ENCODE data around the gene EFCAB6.

EFCAB6 gene

GRCh38 chr22:43838571-43839307, 26.6 kb upstream of the EFCAB6 start:
- no peak overlapping the region for H3K4me2 ChIP-seq (ENCODE audit: insufficient read depth, low read length)
- H3K27me3 ChIP-seq (ENCODE audit: insufficient read depth, low read length, poor library complexity) = no peaks in the 10 kb centered on the region
- H3K27ac ChIP-seq (ENCODE audit: low read length) = no peak overlapping the region
- H3K4me1 ChIP-seq (ENCODE audit: insufficient read depth, low read length) = no peaks in the 10 kb centered on the region
- DNase-seq = no peak
- no peaks in the 10 kb centered on the region for H3K9me3 ChIP-seq (ENCODE audit: insufficient read depth, low read length, severe bottlenecking)
- no peak for ATAC-seq (ENCODE audit: insufficient read depth, low read depth)
- no peak overlapping the region for H3K4me3 ChIP-seq (ENCODE audit: low read depth in 1 of 2, low read length in 2 of 2)
- no peaks in the 10 kb centered on the region for H4K20me1 ChIP-seq (ENCODE audit: insufficient read depth, low read length)
- no peaks in the 10 kb centered on the region for H3K79me2 ChIP-seq (ENCODE audit: insufficient read depth, low read length)
- H3K36me3 ChIP-seq (ENCODE audit: insufficient read depth, low read length) = no peaks in the 10 kb centered on the region
- no peak overlapping the region for H3K9ac ChIP-seq (ENCODE audit: low read depth, low read length)
- TF ChIP-seq CTCF (IDR thresholded peaks at IDR 0.05; ENCODE audit: borderline replicate concordance, extremely low read depth, low read length, poor library complexity, severe bottlenecking) = no peak
- TF ChIP-seq EZH2 (IDR thresholded peaks at IDR 0.05; ENCODE audit: borderline replicate concordance, low read depth, low read length, severe bottlenecking) = no peak
- no peak overlapping the region for H2AFZ ChIP-seq (ENCODE audit: low read depth, low read length)

- Histone ChIP-seq H2AFZ (ENCODE audit: low read depth, low read length) (no peak overlapping the region), H3K36me3 (ENCODE audit: insufficient read depth, low read length) (no peaks in the 10 kb centered on the region), H3K79me2 (ENCODE audit: insufficient read depth, low read length) (no peaks in the 10 kb centered on the region), H3K9me3 (ENCODE audit: insufficient read depth, low read length, severe bottlenecking) (no peaks in the 10 kb centered on the region), H3K4me3 (ENCODE audit: low read depth in 1 of 2, low read length in 2 of 2) (no peak overlapping the region), H4K20me1 (ENCODE audit: insufficient read depth, low read length) (no peaks in the 10 kb centered on the region), H3K9ac (ENCODE audit: low read depth, low read length) (no peak overlapping the region), H3K4me1 (ENCODE audit: insufficient read depth, low read length) (no peaks in the 10 kb centered on the region), H3K4me2 (ENCODE audit: insufficient read depth, low read length) (no peak overlapping the region), H3K27me3 (ENCODE audit: insufficient read depth, low read length, poor library complexity) (no peaks in the 10 kb centered on the region), H3K27ac (ENCODE audit: low read length) (no peak overlapping the region)
- TF ChIP-seq CTCF (IDR thresholded peaks at IDR 0.05; ENCODE audit: borderline replicate concordance, extremely low read depth, low read length, poor library complexity, severe bottlenecking) (no peak), EZH2 (IDR thresholded peaks at IDR 0.05; ENCODE audit: borderline replicate concordance, low read depth, low read length, severe bottlenecking) (no peak)
- no peak for ATAC-seq (ENCODE audit: insufficient read depth, low read depth)
- DNase-seq = no peak
Measured at GRCh38 chr22:43838161-43838560, 26.1 kb upstream of the EFCAB6 start.

- H3K36me3 ChIP-seq (ENCODE audit: insufficient read depth, low read length) = no peaks in the 10 kb centered on the region
- no peaks in the 10 kb centered on the region for H3K4me1 ChIP-seq (ENCODE audit: insufficient read depth, low read length)
- no peaks in the 10 kb centered on the region for H4K20me1 ChIP-seq (ENCODE audit: insufficient read depth, low read length)
- no peak overlapping the region for H3K27ac ChIP-seq (ENCODE audit: low read length)
- ATAC-seq (ENCODE audit: insufficient read depth, low read depth) (no peak), DNase-seq (no peak)
- no peaks in the 10 kb centered on the region for H3K9me3 ChIP-seq (ENCODE audit: insufficient read depth, low read length, severe bottlenecking)
- no peak for TF ChIP-seq EZH2 (IDR thresholded peaks at IDR 0.05; ENCODE audit: borderline replicate concordance, low read depth, low read length, severe bottlenecking)
- TF ChIP-seq CTCF (IDR thresholded peaks at IDR 0.05; ENCODE audit: borderline replicate concordance, extremely low read depth, low read length, poor library complexity, severe bottlenecking) = no peak
- no peak overlapping the region for H2AFZ ChIP-seq (ENCODE audit: low read depth, low read length)
- H3K4me2 ChIP-seq (ENCODE audit: insufficient read depth, low read length) = no peak overlapping the region
- H3K79me2 ChIP-seq (ENCODE audit: insufficient read depth, low read length) = no peaks in the 10 kb centered on the region
- no peak overlapping the region for H3K4me3 ChIP-seq (ENCODE audit: low read depth in 1 of 2, low read length in 2 of 2)
- H3K27me3 ChIP-seq (ENCODE audit: insufficient read depth, low read length, poor library complexity) = no peaks in the 10 kb centered on the region
- H3K9ac ChIP-seq (ENCODE audit: low read depth, low read length) = no peak overlapping the region
Measured at GRCh38 chr22:43837666-43838065, 25.6 kb upstream of the EFCAB6 start.
